GM20431 (cell line): ENCODE measurements around the gene DPP6.
"Not testable (repeated sequence)": the region's sequence is repeated elsewhere in the genome, so short reads cannot be mapped to it uniquely, and the experiment has no call there.

Source experiments
- in situ Hi-C: fragments of 300-500 bp; cut with MseI, MboI; formaldehyde crosslinking; loops from one replicate; pipeline ENCODE4 v1.15.0; 2020; ENCODE audit warnings: low sequenced_read_pairs; ENCODE audit not compliant: unreplicated experiment

Gene DPP6

DNA sequence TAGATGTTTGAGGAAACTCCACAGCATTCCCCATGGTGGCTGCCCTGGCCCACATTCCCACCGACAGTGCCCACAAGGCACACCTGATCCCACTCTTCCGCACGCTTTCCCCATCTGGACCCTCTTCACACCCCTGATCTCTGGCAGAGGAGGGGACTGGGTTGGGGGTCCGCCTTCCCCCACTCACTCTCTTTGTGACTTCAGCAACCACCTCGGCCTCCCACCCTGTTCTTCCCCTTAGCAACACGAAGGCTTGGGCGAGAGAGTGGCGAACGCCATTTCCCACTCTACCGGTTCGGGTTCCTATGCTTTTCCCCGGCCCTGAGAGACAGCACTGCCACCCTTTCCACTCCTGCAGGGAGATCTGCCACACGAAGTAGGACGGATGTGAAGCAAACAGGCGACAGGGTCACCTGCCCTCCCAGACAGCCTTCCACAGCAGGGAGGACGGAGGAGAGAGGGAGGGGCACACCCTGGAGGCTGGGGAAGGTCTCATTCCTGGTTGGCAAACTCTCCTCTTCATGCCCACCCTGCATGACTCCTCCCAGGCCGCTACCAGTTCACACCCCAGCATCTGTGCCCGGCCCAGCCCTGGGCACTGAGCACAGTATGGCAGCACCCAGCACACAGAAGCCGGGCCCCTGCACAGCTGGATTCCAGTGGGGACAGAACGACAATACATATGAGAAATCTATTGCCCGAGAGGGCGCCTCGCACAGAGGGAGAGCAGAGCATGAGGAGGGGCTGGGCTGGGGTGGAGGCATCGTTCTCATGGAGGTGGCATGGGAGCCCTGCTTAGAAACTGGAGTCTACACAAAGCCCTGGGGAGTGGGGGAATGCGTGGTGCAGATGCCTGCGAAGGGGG, 857.3 kb downstream of the DPP6 start:
- in situ Hi-C loops, result no loop called here

DNA sequence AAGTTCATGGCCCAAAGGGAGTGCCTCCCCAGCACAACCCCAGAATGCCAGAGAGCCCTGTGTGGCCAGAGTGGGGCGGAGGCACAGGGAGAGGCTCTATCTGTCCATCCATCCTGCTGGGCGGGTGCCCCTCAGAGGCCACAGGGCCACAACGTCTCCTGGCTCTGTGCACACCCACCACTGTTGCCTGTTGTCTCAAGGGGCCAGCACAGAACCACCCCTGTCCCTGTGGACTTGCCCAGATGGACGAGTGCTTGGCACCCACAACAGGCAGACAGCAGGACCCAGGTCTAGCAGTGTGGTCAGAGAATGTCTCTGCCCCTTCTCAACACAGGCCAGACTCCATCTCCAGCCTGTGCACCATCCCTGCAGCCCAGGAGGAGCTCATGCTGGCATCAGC, 857.9 kb downstream of the DPP6 start:
- in situ Hi-C loops, result no loop called here

DNA sequence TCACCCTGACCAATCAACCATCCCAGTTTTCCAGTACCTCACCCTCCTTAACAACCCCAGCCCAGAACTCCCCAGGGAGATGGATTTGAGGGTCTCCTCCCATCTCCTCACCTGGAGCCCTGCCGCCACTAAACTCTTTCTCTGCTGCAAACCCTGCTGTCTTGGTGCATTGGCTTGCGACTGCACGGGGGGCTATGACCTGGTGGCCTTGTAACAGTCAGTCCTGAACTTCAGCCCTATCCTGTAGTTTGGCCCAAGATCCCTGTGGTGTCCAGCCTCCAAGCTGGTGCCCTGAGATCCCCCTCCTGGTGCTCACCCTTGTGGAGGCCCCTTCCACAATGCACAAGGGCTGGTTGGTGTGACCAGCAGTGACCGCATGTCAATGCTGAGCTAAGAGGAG, 858.8 kb downstream of the DPP6 start:
- in situ Hi-C loops, result no loop called here

DNA sequence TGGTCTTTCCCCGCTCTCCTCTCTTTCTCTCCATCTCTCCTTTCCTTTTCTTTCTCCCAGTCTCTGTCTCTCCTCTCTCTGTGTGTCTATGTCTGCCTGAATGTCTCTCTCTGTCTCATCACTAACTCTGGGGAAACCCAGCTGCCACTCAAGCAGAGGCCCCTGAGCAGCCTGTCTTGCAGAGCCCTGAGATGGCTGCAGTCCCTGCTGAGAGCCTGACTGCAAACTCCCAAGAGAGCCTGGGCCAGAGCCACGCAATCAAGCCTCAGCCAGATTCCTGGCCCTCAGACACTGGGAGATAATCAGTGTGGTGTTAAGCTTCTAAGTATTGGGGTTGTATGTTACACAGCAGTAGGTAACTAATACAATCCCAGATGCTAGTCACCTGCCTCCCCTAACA, 859.2 kb downstream of the DPP6 start:
- in situ Hi-C loops, result no loop called here

DNA sequence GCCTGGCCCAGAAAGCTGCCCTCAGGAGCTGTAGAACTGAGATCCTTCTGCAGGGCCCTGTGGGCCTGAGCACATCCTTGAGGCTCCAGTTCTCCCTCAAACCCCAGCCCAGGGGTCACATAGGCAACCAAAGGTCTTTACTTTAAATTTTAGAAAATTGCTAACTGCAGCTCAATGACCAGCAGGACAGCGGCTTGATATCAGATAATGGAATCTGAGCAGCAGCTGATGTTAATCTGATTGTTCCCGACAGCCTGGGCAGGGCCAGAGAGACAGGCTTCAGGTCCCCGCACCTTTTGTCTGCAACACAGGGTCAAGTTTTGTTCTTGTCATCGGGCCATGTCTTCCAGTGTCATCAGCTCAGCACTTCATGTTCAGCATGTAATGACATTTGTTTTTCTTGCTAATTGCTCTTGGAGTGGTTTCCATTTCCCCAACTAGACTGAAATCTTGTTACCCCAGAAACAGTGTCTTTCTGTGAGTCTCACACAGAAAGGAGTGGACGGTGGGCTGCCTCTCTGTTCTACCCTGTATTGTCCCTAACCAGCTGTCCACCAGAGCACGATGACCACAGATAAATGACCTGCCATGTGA, 859.8 kb downstream of the DPP6 start:
- in situ Hi-C loops, result no loop called here

DNA sequence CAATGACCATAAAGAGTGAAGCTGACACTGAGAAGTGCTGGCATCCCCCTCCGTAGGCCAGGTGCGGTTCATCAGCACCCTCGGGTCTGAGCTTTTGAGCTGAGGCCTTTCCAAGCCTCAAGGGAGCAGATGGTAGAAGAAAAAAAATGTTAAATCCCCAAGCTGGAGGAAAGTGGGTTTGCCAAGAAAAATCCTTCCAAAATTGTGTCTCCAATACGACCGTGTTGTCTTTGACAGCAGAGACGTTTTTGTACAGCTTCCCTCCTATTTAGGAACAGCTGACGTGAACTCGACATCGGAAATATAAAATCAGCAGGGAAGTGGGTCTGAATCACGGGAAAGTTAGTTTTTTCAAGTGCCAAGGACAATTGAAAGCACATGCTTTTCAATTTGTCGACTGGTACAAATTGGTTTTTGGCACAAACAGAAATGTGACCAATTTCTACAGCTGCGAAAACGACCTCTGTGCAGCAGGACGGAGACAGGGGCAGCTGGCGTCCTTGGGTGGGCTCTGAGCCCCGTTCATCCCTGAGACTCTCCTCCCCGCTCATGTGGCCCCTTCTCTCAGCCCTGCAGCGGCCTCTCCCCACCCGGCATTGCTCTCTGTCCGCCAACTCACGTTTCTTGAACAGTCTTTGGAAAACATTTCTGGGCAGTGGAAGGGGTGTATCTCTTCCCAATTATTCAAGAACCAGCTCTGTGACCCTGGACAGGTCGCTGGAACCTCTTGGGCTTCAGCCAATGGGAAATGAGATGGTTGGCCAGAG, 860.9 kb downstream of the DPP6 start:
- in situ Hi-C loops, result no loop called here

DNA sequence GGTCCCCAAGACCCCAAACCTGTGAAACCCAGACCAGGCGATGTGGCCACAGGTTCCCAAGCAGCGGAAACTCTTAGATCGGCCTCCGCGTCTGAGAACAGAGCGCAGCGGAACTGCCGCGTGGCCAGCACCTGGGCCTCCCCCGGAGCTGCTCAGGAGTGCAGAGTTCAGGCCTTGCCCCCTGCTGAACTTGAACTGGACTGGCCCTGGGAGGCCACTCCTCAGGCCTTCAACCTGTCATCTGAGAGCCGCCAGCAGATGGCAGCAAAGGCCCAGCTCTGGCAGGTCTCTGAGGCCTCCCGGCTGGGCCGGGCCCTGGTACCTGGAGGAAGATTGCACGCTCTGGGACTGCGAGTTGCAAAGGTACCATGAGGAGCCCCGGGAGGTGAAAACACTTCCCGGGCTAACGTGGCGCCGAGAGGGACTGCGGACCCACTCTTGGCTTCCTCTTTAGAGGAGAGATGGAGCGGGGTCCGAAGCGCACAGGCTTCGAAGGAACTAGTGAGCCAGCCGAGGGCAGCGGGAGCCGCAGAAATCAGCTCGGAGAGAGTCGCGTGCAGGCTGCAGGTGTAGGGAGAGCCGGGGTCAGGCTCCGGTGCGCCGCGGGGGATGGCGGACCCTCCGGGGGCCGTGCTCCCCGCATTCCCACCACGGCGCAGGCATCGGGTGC, 861.6 kb downstream of the DPP6 start:
- in situ Hi-C loops, result no loop called here

DNA sequence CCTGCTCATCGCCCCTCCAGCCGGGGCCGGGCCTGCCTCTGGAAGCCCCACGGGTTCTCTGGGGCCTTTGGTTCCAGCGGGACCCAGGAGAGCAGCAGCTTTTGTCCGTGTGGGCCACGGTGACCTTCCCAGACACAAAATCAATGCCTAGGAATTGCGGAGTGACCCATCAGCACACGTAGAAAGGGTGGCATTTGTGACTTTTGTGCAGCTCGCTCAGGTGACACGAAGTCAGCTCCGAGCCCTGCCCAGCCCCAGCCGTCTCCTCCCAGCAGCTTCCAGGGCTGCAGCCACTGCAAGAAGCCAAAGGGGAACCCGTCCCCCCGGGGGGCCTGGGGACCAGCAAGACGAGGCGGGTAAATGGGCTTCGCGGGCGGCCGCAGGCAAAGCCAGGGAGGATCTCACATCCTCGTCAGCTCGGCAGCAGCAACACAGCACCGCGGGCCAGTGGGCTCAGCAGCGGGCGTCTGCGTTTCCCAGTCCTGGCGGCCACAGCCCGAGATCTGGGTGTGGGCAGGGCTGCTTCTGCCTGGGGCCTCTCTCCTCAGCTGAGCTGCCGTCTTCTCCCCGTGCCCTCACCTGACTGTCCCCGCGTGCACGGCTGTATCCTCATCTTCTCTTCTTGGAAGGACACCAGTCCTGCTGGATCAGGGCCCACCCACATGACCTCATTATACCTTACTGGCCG, 862.3 kb downstream of the DPP6 start:
- in situ Hi-C loops, result no loop called here

DNA sequence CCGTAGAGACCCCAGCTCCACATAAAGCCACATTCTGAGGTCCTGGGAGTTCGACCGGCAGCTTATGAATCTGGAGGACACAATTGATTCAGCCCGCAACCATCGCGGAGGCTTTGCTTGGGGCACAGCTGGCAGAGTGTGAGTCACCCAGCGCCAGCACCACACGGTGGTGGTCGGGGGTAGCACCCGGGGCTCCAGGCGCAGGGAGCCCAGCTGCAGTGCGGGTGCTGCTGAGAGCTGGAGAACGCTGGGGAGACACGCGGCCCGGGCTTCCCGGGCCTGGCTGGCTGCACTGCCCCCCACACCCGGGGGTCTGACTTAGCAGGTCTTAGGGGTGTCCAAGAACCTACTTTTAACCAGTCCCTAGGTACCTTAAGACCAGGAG, 862.8 kb downstream of the DPP6 start:
- in situ Hi-C loops, result no loop called here

DNA sequence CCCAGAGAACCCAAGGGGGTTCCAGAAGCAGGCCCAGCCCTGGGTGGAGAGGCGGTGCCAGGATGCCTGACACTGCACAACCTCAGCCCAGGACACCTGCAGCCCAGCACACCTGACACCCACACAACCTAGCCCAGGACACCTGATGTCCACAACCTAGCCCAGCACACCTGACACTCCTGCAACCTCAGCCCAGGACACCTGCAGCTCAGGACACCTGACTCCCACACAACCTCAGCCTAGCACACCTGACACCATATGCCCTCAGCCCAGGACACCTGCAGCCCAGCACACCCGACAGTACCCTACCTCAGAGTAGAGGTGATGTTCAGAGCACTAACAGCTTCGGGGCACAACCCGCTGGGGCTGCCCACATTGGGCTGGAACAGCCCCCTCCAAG, 863.4 kb downstream of the DPP6 start:
- in situ Hi-C loops, result no loop called here

DNA sequence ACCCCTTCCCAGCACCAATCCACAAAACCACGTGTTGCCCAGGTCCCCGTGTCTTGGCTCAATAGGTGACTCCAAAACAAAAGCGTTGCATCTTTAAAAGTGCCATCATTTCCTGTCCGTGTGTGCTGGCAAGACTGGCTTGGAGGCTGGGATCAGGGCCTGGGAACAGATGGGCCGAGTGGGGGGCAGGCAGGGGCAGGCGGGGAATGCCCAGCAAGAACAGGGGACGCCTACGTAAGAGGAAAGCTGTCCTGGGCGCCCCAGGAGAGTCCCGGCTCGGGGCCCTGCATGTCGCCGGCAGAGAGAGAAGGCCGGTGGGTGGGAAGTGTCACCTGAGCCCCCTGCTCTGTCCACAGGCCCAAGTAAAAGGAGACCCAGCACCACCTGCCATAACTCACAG, 864.2 kb downstream of the DPP6 start:
- in situ Hi-C loops, result no loop called here

DNA sequence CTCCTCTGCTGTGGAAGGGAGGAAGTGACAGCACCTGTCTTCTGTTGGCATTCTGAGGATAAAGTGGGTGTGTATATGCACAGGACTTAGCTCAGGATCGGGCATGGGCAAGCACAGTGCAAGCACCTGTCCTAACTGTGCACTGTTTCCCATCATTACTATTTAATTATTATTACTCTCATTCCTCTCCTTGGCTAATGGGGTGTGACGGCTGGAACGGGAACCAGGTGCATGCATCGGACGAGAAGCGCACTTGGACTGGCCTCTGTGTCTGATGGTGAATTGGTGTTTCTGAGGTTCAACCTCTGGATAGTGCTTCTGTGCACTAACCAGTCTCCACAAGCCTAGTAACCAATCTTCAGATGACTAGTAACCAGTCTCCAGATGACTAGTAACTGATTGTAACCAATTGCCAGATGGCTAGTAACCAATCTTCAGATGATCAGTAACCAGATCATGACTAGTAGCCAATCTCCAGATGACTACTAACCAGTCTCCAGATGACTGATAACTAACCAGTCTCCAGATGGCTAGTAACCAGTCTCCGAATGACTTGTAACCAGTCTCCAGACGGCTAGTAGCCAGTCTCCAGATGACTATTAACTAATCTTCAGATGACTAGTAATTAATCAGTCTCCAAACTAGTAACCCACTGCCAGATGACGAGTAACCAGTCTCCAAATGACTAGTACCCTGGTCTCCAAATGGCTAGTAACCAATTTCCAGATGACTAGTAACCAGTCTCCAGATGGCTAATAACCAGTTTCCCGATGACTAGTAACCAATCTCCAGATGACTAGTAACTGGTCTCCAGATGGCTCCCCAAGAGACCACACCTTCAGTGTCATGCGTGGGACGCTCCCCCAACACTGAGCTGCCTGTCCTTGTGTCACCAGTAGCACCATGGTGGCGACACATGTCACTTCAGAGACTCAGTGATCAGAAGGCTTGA, 864.9 kb downstream of the DPP6 start:
- in situ Hi-C loops, result no loop called here

DNA sequence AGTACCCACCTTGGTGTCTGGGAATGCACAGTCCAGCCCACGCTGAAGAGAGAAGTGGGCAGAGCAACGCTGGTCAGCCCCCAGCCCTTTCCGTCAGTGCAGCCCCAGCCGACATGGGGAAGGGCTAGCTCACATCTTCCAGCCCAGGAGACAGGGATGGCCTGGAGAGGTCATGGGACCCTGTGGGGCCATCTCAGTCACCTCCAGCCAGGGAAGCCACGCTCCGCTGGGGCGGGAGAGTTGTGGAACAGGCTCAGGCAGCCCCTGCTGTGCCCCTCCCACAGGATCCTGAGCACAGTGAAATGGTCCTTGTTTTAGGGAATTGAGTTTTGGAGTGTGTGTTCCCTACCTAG, 865.6 kb downstream of the DPP6 start:
- in situ Hi-C loops, result no loop called here

DNA sequence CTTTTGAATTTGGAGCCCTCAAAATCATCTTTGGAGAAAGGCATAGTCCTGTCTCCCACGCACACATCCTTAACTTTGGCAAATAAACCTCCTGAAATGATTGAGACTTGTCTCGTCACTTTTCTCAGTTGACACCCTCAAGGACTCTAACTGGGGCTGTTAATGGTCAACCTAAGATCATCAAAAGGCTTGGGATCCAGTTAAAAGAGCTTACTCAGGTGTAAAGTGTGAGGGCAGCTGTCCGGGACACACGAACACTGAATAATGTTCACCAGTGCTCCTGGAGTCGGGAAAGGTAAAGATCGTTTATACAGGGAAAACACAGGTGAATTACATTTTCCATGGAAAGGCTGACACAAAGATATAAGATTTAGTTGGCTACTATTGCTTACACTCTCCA, 866.1 kb downstream of the DPP6 start:
- in situ Hi-C loops, result no loop called here

DNA sequence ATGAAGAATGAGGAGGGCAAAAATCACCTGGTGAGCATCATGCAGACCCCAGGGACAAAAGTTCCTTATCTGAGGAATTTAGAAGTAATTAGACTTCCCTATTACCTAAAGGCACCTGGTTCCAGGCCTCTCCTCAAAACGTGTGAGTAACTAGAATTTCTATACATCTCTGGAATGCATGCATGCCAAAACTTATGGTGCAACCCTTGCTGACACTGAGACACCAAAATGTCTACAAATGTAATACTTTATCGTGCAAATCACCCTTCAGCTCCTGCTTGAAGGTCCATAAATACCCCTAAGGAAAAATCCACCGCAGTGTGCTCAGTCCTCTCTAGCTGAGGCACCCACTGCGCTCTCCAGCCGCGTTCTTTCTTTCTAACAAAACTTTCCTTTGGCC, 866.5 kb downstream of the DPP6 start:
- in situ Hi-C loops, result no loop called here

DNA sequence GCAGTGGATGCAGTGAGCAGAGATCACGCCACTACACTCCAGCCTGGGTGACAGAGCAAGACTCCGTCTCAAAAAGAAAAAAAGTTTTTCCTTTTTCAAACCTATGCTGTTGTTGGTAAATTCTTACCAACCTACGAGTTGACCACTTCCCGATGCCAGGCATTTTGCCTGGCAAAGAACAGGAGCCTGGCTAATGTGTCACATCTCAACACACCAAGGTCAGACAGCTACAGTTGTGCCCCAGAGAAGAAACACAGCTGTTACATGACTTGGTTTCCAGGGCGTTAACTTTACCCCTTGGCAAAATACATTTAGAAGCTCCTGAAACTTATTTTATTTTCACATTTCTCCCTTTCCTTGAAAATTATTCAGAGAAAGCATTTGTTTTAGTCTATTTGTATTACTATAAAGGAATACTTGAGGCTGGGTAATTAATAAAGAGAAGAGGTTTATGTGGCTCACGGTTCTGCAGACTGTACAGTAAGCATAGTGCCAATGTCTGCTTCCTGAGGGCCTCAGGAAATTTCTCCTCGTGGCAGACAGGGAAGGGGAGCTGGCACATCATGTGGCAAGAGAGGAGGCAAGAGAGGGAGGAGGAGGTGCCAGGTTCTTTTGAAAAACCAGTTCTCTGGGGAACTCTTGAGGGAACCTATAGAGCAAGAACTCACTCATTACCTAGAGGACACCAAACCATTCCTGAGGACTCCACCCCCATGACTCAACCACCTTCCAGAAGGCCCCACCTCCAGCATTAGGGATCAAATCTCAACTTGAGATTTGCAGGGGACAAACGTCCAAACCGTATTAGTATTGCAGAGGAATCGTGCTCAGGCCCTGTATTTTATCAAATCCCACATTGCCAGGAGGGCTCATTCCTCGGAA, 867.4 kb downstream of the DPP6 start:
- in situ Hi-C loops, result no loop called here

DNA sequence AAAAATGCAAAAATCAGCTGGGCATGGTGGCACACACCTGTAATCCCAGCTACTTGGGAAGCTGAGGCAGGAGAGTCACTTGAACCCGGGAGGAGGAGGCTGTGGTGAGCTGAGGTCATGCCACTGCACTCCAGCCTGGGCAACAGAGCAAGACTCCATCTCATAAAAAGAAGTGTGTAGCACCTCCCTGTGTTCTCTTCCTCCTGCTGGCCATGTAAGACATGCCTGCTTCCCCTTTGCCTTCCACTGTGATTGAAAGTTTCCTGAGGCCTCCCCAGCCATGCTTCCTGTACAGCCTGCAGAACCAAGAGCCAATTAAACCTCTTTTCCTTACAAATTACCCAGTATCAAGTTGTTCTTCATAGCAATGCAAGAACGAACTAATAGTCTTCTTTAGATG, 870.3 kb downstream of the DPP6 start:
- in situ Hi-C loops, result not testable (repeated sequence)

DNA sequence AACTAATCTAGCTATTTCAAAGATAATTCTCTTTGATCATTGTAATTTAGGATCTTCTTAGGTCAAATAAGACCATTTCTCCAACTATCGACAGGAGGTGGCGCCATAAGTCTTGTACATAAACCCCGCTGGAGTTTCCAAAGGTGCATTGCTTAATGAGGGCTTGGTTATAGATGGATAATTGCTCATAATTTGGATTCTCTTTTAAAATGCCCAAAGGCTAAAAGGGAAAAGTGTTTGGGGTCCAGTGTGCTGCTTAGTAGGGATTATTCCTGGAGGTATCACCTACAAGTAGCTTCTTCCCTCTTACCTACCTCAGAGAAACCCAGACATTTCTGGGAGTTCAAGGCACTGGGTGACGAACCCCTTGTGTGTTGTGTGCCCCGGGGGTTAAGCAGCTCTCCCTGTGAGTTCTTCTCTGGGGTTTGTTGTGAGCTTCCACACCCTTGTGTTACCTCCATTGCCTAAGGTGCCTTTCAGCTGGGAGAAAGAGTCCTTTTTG, 875.5 kb downstream of the DPP6 start:
- in situ Hi-C loops, result no loop called here
